ENCODE measurements around the gene TTLL7. TPM values are rescaled to one million over a fixed set of nuclear protein-coding genes. Genes with fewer than 3 reads are reported as not detected.

The TTLL7 gene
- polyA plus RNA-seq, 1 donor (not counting 4 experiments of a cell fraction or from before 2014, with no cell fraction given): 8.1 TPM

GRCh38 chr1:83928396-83928795, 70.5 kb downstream of the TTLL7 start:
- dilution Hi-C loops (cut with MboI; ENCODE audit: extremely low pct_ligation_motif_present, low sequenced_read_pairs): no loop called here
- FAIRE-seq (no peak), DNase-seq (ENCODE audit: low read depth, low spot score) (no peak)

GRCh38 chr1:83927701-83928100, 71.2 kb downstream of the TTLL7 start:
- no peaks in the 10 kb centered on the region for H3K36me3 ChIP-seq (ENCODE audit: control insufficient read depth in 2 of 2, extremely low read depth in 1 of 2, insufficient read depth in 2 of 2, low read length in 2 of 2)
- H3K27ac ChIP-seq (ENCODE audit: control insufficient read depth, insufficient read depth, low read length): no peak overlapping the region
- DNase-seq (ENCODE audit: low read depth, low spot score) (no peak), FAIRE-seq (no peak)
- no peak overlapping the region for H3K4me3 ChIP-seq (ENCODE audit: control insufficient read depth in 2 of 3, extremely low read depth in 1 of 3, insufficient read depth in 2 of 3, low read depth in 1 of 3, low read length in 3 of 3)
- no peaks in the 10 kb centered on the region for H3K9me3 ChIP-seq (ENCODE audit: control insufficient read depth, low read depth, low read length)
- no peak overlapping the region for H3K4me2 ChIP-seq (ENCODE audit: control insufficient read depth, extremely low read depth, insufficient read depth, low read depth, low read length)
- no peaks in the 10 kb centered on the region for H3K79me2 ChIP-seq (ENCODE audit: control insufficient read depth, insufficient read depth, low read length)
- H3K9me1 ChIP-seq (ENCODE audit: control insufficient read depth, extremely low read depth, insufficient read depth, low read length): no peaks in the 10 kb centered on the region
- no peaks in the 10 kb centered on the region for H3K4me1 ChIP-seq (ENCODE audit: control insufficient read depth, extremely low read depth, insufficient read depth, low read length)
- H4K20me1 ChIP-seq (ENCODE audit: control insufficient read depth, extremely low read depth, insufficient read depth, low read length): no peaks in the 10 kb centered on the region
- dilution Hi-C loops (cut with MboI; ENCODE audit: extremely low pct_ligation_motif_present, low sequenced_read_pairs): no loop called here
- H3K27me3 ChIP-seq (ENCODE audit: control insufficient read depth, extremely low read depth, insufficient read depth, low read length): no peaks in the 10 kb centered on the region
- H2AFZ ChIP-seq (ENCODE audit: control insufficient read depth, low read length): no peak overlapping the region
- H3K9ac ChIP-seq (ENCODE audit: control insufficient read depth, extremely low read depth, insufficient read depth, low read length): no peak overlapping the region
- TF ChIP-seq CTCF (optimal IDR thresholded peaks at IDR 0.05 in 1 of 3, IDR thresholded peaks at IDR 0.05 in 1 of 3, conservative IDR thresholded peaks at IDR 0.05 in 1 of 3; ENCODE audit: extremely low read depth in 1 of 3, insufficient read depth in 2 of 3, low read length in 3 of 3): no peak
- no peak for TF ChIP-seq EZH2 (IDR thresholded peaks at IDR 0.05; ENCODE audit: low read length)

More at GRCh38 chr1:83928396-83928795, 70.5 kb downstream of the TTLL7 start:
- no peaks in the 10 kb centered on the region for H3K27me3 ChIP-seq (ENCODE audit: control insufficient read depth, extremely low read depth, insufficient read depth, low read length)
- no peaks in the 10 kb centered on the region for H3K4me1 ChIP-seq (ENCODE audit: control insufficient read depth, extremely low read depth, insufficient read depth, low read length)
- H3K9me3 ChIP-seq (ENCODE audit: control insufficient read depth, low read depth, low read length): no peaks in the 10 kb centered on the region
- no peaks in the 10 kb centered on the region for H3K36me3 ChIP-seq (ENCODE audit: control insufficient read depth in 2 of 2, extremely low read depth in 1 of 2, insufficient read depth in 2 of 2, low read length in 2 of 2)
- H3K4me3 ChIP-seq (ENCODE audit: control insufficient read depth in 2 of 3, extremely low read depth in 1 of 3, insufficient read depth in 2 of 3, low read depth in 1 of 3, low read length in 3 of 3): no peak overlapping the region
- H3K27ac ChIP-seq (ENCODE audit: control insufficient read depth, insufficient read depth, low read length): no peak overlapping the region
- no peaks in the 10 kb centered on the region for H3K79me2 ChIP-seq (ENCODE audit: control insufficient read depth, insufficient read depth, low read length)
- no peaks in the 10 kb centered on the region for H4K20me1 ChIP-seq (ENCODE audit: control insufficient read depth, extremely low read depth, insufficient read depth, low read length)
- TF ChIP-seq EZH2 (IDR thresholded peaks at IDR 0.05; ENCODE audit: low read length) (no peak), CTCF (optimal IDR thresholded peaks at IDR 0.05 in 1 of 3, IDR thresholded peaks at IDR 0.05 in 1 of 3, conservative IDR thresholded peaks at IDR 0.05 in 1 of 3; ENCODE audit: extremely low read depth in 1 of 3, insufficient read depth in 2 of 3, low read length in 3 of 3) (no peak)
- no peak overlapping the region for H2AFZ ChIP-seq (ENCODE audit: control insufficient read depth, low read length)
- H3K9me1 ChIP-seq (ENCODE audit: control insufficient read depth, extremely low read depth, insufficient read depth, low read length): no peaks in the 10 kb centered on the region
- H3K4me2 ChIP-seq (ENCODE audit: control insufficient read depth, extremely low read depth, insufficient read depth, low read depth, low read length): no peak overlapping the region
- no peak overlapping the region for H3K9ac ChIP-seq (ENCODE audit: control insufficient read depth, extremely low read depth, insufficient read depth, low read length)
